Erythroblast (primary cell): ENCODE results near the gene ASIP.

Experiments
- GATA1 ChIP-seq: IDR thresholded peaks from 2 replicates; pipeline ENCODE4 v1.6.1; 2011; ENCODE audit warnings: low read depth, mild to moderate bottlenecking, control low read depth, low read length, moderate library complexity
- POLR2A ChIP-seq: IDR thresholded peaks from 2 replicates; pipeline ENCODE4 v1.6.1; 2011; ENCODE audit warnings: mild to moderate bottlenecking, low read length

DNA sequence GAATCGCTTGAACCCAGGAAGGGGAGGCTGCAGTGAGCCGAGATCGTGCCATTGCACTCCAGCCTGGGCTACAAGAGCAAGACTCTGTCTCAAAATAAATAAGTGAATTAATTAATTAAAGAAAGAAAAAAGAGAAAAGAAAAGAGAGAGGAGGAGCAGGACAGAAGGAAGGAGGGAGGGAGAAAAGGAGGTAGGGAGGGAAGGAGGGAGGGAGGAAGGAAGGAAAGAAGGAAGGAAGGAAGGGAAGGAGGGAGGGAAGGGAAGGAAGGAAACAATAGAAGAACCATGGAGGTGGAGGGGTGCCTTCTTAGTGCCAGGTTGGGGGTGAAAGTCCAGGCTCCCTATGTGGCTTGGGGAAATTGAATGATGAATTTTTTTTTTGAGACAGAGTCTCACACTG lies 68.5 kb downstream of the ASIP start:
- TF ChIP-seq POLR2A (no peak), GATA1 (no peak)
